GM19328 (cell line): Measurements from ENCODE around the gene KCNMA1.

Experiments
- ATAC-seq: cut with Tn5 transposase; IDR thresholded peaks from one replicate; pipeline ENCODE4 v1.9.1; 2021; ENCODE audit warnings: mild to moderate bottlenecking, moderate library complexity; ENCODE audit not compliant: unreplicated experiment

Gene KCNMA1

DNA sequence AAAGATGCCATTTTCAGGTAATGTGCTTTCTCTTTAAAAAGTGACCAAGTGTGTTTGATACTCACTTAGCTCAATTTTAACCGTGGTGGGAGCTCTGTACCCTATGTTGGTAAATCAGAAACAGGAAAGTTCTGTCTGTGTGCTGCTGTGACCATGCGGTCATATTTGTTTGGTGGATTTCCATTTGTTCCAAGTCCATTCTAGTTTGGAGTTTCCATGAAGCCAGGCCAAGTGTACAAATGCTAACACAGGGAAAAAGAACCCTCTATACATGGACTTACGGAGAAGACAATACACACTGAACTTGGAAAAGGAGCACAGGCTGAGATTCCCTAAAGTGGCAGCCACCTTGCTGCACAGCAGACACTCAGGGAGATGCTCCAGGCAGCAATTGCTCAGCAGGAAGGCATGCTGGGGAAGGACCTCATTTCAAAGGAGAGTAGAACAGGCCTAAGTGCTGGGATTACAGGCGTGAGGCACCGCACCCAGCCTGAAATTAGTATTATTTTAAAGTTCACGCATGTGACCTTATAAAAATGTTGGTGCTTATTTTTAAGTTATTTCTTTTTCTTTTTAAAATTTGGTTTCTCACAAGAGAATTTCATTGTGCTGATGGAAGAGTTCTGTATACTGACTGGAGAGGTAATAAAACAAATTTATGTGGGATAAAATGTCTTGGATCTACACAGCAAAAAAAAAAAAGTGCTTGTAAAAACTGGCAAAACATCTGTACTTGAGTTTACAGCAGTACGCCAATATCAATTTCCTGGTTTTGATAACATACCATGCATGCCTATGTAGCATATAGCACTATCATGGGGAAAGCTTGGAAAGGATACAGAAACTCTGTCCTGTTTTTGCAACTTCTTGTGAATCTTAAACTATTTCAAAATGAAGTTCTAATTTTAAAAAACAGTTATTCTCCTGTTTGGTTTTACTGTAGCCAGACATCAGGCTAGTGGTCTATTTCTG, 436.2 kb downstream of the KCNMA1 start:
- ATAC-seq, result no peak

DNA sequence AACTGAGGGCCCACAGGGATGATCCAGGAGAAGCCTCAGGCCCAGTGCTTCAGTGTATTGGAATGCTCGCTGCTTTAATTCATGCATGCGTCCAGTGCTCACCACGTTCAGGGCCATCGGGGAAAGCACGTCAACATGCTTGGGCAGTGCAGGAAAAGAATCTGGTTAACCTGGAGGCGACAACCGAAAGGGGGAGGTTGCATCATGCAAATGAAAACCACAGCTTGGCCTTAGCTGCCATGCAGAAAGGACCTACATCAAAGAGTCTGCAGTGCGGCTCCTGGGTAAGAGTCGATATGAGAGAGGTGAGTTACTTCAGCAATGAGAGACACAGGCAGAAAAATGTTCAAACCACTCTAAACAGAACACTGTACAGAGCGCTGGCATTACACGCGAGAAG, 440.1 kb downstream of the KCNMA1 start:
- no peak for ATAC-seq

DNA sequence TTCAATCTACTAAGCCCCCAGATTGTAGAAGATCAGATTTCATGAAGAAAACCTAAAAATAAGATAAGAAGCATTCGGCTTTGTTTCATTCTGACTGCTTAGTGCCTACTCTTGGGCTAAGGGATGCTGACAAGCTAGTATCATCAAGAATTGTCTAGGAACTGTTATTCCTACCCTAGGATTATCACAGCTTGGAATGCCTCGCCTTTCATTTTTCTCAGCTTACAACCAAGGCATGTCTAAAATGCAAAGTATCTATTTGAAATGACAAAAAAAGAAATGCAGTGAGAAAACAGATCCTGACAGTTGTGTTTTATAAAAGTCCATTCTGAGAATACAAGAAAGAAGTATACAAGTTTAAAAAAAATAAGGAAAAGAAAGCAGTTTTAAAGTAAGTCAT, 441.0 kb downstream of the KCNMA1 start:
- no peak for ATAC-seq

DNA sequence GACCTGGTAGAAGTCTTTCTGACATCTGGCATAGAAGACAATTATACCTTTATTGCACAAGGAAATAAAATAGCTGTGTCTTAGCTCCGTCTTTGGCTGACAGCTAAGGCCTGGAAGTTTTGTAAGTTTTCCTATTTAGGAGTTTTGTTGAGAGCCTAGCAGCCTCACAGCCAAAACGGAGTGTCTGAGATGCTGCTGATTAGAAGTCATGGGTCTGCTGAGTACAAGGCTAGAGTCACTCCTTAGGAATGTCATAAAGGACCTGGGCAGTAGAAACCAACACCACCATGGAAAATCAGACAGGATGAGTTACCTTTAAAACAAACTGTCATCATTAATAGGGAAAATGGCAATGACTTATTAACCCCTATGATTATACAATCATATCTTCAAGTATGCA, 442.5 kb downstream of the KCNMA1 start:
- ATAC-seq, result no peak

DNA sequence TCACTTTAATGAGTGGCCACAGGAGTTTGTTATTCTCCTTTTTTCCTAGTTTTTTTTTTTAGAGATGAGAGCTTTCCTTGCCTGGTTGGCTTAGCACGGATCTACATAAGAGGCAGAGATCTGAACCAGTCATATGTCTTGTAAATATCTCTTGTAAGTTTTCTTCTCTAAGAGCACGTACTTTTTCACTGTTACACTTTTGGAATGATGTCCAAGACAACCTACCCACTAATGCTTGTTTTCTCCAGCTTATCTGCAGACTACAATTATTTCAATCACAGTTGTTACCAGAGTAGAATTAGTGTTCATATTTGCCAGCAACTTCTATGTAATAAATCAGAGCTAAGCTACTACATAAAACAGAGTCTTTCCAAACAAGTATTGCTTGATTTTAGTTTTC, 444.6 kb downstream of the KCNMA1 start:
- no peak for ATAC-seq

DNA sequence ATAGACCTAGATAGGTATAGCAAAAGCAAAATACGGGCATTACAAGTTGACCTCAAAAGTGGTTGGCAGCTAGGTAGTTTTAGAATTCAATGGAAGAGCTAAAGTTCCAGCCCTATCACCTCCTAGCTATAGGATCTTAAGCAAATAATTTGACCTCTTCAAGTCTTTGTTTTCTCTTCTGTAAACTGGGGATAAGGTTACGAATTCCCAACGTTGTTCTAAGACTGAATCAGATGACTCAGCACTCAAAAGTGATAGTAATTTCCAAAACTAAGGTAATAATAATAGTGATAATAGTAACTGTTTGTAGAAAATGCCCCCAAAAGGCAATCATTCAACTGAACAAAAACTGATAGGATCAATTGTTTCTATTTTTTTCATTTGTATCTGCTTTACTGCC, 445.2 kb downstream of the KCNMA1 start:
- no peak for ATAC-seq

DNA sequence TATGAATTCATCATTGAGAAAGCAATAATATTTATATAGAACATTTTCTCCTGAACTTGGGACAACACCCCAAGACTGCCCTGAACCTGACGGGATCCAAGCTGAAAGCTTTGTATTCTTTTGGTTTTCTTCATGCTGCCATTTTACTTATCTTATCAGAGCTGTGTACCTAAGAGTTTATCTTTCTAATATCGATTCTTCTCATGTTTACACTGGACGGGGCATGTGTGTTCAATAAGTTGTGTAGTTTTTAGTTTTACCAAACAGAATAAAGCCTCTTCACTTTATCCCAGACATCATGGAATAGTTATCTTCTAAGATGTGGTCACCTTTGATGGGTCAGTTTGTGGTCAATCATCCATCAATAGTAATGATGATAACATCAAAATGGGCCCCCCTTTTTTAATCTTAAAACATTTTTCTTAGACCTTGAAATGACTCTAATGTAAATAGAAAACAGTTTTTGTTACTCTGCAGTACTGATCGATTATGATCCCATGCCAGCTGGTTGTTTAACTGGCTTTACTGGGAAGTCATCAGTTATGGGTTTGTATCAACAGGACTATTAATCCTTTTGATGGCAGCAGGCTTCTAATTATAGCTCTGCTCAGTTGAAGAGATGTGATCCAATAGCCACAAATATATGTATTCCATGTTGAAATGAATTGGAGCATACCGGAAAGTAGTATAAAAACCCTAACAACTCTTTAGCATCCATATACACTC, 446.1 kb downstream of the KCNMA1 start:
- no peak for ATAC-seq

DNA sequence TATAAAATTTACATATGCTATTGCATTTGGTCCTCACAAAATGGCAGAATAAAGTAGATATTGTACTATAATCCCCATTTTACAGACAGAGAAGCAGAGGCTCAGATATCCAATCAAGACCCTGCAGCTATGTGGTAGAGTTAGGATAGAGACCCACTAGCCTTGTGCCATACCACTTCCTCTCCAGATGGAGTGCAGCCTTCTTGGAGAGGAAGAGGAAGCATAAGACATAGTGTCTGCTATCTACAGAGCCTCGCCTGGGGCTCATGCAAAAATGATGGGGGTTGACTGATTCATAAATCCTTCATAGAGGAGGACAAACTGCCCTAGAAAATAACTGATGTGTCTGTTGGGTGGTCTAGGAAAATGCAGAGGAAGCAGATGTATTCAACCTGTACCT, 447.3 kb downstream of the KCNMA1 start:
- ATAC-seq, result no peak

DNA sequence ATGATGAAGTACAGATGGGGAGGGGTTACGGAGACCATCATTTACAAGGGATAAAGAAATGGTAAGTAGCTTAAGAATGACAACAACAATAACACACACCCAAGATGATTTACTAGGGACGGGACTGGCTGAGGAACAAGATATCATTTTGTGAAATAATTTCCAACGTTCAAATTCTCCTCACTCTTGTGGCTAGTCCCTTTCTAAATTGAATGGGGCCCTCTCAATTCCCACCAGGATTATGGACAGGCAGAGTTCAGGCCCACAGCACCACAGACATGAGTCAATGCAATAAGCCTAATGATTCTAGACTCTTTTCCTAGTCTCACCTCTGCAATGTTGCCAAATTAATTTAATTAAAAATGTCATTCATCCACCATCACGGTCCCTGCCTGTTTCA, 448.1 kb downstream of the KCNMA1 start:
- no peak for ATAC-seq

DNA sequence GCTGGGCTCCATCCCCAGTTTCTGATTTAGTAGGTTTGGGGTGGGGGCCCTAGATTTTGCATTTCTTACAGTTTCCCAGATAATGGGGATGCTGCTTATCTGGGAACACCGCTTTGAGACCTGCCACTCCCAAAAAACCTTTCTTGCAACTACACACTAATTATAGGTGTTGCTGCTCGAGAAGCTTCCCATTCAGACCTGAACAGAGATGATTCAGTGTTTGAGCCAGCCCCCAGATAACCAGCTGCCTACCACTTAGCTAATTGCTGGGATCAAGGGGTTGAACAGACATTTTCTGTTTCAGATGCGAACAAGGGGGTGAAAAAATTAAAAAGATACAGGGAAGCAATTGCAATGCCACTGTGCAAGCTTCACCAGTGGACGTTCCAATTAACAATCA, 448.5 kb downstream of the KCNMA1 start:
- no peak for ATAC-seq

DNA sequence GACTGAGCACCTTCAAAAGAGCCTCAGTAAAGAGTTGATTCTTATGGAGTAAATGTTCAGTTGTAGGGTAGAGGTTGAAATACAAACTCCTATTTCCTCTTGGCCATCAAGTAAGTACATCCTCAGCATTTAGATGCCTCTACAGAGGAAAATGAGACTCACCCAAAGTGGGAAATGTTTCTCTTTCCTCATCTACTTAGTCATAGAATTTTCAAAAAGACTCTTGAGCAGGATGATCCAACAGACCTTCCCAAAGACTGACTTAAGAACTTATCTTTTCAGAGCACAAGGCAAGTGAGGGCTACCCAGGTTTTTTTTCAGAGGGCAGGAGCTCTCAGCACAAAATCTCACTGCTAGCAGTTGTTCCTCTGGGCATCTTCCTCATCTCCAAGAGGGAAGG, 449.1 kb downstream of the KCNMA1 start:
- no peak for ATAC-seq

DNA sequence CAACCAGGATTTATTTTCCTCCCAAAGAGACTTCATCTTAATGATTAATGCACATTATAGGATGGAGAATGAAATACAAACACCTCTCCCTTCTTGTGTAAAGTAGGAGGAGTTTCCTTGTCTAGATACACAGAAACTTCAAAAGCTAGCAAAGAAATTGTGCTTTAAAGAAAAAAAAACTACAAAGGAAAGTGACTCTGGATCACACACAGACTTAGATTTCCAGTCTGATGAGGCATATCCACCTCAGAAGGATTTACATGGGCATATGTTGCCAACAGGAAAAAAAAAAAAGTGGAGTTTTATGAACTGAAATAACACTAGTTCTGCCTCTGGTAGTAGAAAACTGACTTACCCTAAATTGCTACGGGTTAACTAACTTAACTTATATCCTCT, 449.6 kb downstream of the KCNMA1 start:
- ATAC-seq, result no peak

DNA sequence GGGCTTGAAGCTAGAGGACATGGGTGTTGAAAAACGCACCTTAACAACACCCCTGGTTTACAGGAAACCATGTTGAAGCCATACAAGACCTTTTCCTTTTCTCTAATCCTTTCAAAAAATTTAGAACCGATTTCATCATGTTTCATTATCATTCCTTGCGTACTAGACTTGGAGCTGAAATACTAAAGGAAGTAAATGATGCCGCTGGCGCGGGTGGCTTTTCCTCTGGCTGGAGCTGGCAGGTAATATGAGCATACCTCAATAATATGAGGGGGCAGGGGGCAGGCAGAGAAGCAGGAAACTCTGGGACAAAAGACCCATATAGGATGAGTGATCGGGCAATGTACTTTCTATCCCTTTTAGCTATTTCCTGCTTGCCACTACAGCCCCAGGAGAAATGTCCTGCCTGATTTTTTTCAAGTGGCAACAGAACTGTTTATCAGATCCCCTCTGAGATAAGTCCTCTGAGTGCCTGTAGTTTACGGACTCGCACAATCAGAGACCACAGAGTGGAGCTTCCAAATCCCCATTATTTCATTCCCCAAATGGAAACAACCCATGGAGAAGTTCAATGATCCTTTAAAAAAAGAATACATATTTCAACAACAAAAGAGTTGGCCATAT, 450.1 kb downstream of the KCNMA1 start:
- no peak for ATAC-seq

DNA sequence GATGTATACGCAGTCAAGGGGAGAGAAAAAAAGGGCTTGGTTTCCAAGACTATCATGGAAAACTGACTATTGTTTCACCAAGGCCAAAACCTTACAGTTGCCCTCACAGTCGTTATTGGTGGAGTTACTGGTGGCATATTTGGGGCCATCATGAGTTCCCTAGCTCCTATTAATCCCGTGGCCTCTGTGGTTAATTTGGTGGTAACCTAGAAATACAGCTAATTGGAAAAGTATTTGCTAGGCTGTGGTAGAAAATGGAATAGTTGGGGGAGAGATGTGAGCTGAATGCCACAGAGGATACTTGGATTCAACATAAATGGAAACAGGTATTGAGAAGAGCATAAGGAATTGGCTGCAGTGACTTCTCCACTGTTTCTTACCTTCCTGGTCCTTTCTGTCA, 450.7 kb downstream of the KCNMA1 start:
- no peak for ATAC-seq

DNA sequence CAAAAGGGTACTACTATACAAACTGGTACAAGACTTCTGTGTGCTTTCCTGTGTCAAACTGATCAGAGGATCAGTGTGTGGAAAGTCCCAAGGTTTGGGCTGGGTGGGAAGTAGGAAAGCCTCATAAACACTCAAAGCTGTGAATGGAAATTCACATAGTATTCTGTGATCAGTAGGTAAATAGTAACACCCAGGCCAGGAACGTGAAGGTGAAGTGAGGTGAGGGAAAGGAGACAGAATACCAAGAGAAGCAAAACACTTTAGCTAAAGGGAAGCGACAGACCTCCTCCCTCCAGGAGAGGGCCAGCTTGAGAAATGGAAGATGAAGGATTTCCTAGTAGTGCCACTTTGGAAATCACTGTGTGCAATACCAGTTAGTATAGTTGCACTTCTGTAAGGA, 451.9 kb downstream of the KCNMA1 start:
- ATAC-seq, result no peak

DNA sequence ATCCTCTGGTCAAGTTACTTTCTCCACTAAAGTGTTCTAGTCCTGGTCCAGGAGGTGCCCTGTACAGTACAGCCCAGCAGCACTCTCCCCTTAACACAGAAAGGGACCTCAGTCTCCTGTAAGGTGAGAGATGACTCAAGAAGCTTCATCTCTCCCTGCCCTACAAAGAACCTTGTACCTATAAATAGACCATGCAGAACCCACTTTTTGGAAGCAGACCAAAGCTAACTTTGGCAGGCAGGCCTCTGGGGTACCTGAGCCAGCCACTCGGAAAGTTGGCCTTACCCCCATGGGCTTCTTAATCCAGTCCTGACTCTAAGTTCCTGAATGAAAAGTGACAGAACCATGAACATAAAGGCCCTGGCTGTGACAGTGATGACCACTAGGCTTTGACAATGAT, 454.8 kb downstream of the KCNMA1 start:
- ATAC-seq, result no peak

DNA sequence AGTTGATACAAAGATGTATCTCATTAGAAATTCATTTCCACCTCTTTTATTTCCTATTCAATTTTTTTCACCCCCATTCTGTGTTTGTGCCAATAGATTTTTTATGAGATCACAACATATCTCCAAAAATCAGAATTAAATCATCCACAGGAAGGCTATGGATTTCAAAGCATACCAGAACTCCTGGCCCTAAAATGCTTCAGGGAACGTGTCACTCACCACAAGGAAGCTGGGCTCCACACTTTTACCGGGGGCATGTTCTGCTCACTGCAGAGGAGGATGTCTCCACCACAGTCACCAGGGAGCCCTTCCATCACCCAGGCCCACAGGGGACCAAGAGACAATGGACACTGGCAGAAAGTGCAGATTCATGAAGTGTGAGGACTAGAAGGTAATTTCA, 456.8 kb downstream of the KCNMA1 start:
- no peak for ATAC-seq

DNA sequence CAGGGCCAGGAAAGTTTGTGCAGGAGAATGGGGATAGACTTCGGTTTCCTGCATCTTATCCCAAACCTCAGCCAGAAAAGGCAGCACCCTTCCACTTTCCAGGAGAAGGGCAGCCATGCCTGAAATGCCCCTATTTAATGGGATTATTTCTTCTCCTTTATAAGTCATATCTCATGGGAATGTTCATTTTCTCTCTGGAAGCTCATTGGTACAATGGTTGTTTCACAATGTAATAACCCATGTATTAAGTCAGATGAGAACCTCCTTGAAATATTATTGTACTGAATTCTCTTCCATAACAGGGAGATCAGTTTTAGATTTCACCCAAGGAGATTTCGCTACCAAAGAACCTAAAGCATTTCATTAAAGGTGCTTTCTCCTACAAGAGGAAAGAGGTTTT, 457.5 kb downstream of the KCNMA1 start:
- ATAC-seq, result no peak

DNA sequence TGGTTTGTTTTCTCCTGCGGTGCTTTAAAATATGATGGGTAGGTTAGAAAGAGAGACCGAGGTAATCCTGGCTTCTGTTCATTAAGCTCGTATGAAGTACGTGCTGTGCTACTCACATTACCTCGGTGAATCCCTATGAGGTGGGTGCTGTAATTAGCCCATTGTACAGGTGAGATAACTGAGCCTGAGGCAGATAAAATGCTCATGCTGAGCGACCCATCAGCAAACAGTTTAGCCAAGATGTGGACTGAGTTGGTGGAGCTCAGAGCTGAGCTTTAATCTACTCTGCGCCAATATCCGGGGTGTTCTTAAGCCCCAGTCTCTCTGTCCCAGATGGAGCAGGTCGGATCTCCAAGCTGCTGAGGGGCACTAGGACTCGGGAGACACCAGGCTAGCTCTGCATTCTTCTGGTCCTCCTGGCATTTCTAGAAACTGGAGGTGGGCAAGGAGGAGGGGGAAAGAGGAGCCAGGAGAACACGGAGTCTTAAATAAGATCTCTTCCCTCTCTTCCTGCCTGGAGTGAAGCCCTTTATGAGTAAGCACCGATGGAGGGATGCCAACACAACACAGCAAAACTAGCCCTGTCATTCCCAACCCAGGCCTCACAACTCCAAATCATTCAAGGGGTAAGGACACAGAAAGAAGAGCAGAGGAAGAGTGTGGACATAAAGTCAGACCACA, 458.5 kb downstream of the KCNMA1 start:
- no peak for ATAC-seq

DNA sequence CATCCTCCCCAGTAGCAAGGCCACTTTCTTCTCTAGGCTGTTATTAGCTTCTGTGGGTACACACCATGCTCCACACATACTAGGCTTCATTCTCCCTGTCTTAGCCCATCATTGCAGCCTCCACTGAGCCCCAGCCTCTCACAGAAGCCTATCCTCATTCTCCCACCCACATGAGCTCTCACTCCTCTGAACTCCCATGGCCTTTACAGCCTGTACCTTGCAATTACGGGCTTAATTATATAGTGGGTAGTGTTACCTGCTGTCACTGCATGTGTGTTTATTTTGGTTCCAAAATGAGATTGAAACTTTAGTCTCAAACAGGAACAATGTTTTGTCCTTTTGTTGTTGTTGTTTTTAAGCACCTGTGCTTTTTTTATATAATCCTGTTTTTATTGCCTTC, 460.0 kb downstream of the KCNMA1 start:
- ATAC-seq, result no peak

DNA sequence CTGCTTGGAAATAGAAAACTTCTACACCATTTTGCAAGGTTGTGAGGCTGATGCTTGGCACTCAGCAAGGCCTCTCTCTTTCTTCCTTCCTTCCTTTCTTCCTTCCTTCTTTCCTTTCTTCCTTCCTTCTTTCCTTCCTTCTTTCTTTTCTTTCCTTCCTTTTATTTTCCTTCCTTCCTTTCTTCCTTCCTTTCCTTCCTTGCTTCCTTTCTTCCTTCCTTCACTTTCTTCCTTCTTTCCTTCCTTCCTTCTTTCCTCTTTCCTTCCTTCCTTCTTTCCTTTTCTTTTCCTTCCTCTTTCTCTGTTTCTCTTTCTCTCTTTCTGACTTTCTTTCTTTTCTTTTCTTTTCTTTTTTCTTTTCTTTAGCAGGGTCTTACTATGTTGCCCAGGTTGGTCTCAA, 460.4 kb downstream of the KCNMA1 start:
- no peak for ATAC-seq
